ENCODE results near the gene TCAIM.

TCAIM gene

GRCh38 chr3:44444437-44444836 lies 105.9 kb downstream of the TCAIM start:
- DNase-seq (ENCODE audit: extremely low read depth in 1 of 2, low read depth in 1 of 2), result no peak

GRCh38 chr3:44444896-44445691 lies 106.5 kb downstream of the TCAIM start:
- DNase-seq (ENCODE audit: extremely low read depth in 1 of 2, low read depth in 1 of 2), result no peak

DNA sequence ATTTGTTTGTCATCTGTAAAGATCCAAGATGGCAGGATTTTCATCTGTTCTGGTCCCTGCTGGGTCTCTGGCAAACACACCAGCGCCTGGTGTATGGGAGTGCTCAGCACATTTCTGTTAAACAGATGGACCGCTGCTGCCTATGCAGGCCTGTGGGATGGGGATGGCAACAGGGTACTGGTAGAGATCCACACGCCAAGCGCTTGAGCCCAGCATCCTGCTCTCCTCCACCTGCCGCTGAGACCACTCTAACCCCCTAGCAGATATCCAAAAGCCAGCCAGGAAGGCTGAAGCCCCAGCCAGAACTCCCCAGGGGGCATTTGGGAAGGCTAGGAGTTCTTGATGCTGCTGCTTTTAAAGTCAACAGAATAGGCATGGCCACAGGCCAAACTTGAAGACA lies 107.2 kb downstream of the TCAIM start:
- no peak for DNase-seq (ENCODE audit: extremely low read depth in 1 of 2, low read depth in 1 of 2)

DNA sequence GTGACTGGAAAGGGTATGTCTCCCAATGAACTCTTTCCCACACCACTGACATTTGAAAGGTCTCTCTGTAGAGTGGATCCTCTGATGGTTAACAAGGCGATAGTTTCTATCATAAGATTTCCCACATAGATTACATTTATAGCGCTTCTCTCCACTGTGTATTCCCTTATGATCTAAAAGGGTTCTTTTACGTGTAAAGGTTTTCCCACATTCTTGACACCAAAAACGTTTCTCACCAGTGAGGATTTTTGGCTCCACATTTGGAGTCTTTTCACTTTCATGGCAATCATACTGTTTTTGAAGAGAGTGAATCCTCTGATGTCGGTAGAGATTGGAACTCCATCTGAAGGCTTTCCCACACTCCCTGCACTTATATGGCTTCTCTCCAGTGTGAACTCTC lies 108.4 kb downstream of the TCAIM start:
- DNase-seq (ENCODE audit: extremely low read depth in 1 of 2, low read depth in 1 of 2), result no peak

DNA sequence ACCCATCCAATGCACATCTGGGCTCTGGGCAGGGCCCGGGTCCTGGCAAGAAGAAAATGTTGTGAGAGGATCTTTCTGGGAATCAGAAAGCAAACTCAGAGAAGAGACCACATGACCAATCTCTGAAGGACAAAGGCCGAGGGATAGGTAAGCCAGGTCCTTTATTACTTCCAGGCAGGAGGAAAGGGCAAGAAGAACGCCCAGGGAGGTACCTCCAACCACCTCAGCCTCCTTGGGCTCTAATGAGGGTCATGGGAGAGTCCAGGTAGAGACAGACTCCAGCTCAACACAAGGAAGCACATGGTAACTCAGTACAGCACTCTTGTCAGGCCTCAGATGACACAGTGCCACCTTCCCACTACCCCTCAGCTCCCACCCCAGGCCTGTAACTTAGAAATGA lies 112.9 kb downstream of the TCAIM start:
- DNase-seq (ENCODE audit: extremely low read depth in 1 of 2, low read depth in 1 of 2), result no peak

GRCh38 chr3:44454258-44454657 lies 115.7 kb downstream of the TCAIM start:
- DNase-seq (ENCODE audit: extremely low read depth in 1 of 2, low read depth in 1 of 2), result no peak

DNA sequence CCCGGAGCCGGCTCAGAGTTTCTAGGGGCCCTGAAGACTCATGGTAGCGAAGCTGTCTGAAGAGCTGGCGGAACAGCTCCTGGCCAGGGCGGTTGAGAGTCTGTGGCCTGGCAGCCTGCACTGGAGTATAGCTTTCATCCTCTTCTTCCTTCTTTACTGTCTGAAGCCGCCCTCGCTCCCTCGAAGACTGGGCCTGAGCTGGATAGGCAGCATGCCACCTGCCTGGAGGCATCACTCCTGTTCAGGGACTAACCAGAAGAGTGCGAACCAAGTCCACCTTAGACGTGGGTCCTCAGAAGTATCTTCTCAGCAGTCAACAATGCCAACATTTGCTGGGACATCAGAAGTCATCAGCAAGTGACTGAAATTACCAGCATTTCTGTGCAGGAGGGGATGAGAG lies 116.8 kb downstream of the TCAIM start:
- no peak for DNase-seq (ENCODE audit: extremely low read depth in 1 of 2, low read depth in 1 of 2)

Measured in activated CD8-positive, alpha-beta memory T cell treated with anti-CD3 and anti-CD28 coated beads for 1 hour (primary cell).